ENCODE data around the gene SNAP23. TPM values are rescaled to one million over a fixed set of nuclear protein-coding genes. Genes with fewer than 3 reads are reported as not detected.

Gene SNAP23
- polyA plus RNA-seq = 113 TPM

- H3K27ac Mint-ChIP-seq = peak within 1 kb of the TSS; percentile 82 to 94 (median 93)
- H3K27me3 Mint-ChIP-seq = peaks cover 2% of the 10 kb centered on the region
- H3K36me3 Mint-ChIP-seq = no peaks in the 10 kb centered on the region
- no peaks in the 10 kb centered on the region for H3K9me3 Mint-ChIP-seq
- H3K4me1 Mint-ChIP-seq = peaks cover 54 to 67% (median 64%) of the 10 kb centered on the region in 3 donors
- peak within 1 kb of the TSS; percentile 95 to 98 (median 98) for H3K4me3 Mint-ChIP-seq
Measured at GRCh38 chr15:42495361-42496212, at the start of gene SNAP23. SNAP23 (plus strand) TSS chr15:42495634; CDS start chr15:42511847, 16,213 bp downstream.

GRCh38 chr15:42447599-42447998 is 47.8 kb upstream of the SNAP23 start:
- peaks cover 16% of the 10 kb centered on the region for H3K36me3 Mint-ChIP-seq
- no peak overlapping the region for H3K4me3 Mint-ChIP-seq
- H3K27me3 Mint-ChIP-seq = no peaks in the 10 kb centered on the region
- H3K4me1 Mint-ChIP-seq = no peaks in the 10 kb centered on the region
- no peak overlapping the region for H3K27ac Mint-ChIP-seq
- H3K9me3 Mint-ChIP-seq = no peaks in the 10 kb centered on the region

GRCh38 chr15:42448281-42448680 is 47.2 kb upstream of the SNAP23 start:
- H3K36me3 Mint-ChIP-seq = peaks cover 16% of the 10 kb centered on the region
- no peaks in the 10 kb centered on the region for H3K27me3 Mint-ChIP-seq
- no peaks in the 10 kb centered on the region for H3K4me1 Mint-ChIP-seq
- H3K9me3 Mint-ChIP-seq = no peaks in the 10 kb centered on the region
- H3K27ac Mint-ChIP-seq = no peak overlapping the region
- H3K4me3 Mint-ChIP-seq = no peak overlapping the region

- Mint-ChIP-seq H3K9me3 (no peaks in the 10 kb centered on the region), H3K4me1 (no peaks in the 10 kb centered on the region), H3K27ac (no peak overlapping the region), H3K4me3 (no peak overlapping the region), H3K36me3 (peaks cover 18% of the 10 kb centered on the region), H3K27me3 (no peaks in the 10 kb centered on the region)
Measured at GRCh38 chr15:42449770-42450424, 45.5 kb upstream of the SNAP23 start.

- Mint-ChIP-seq H3K4me1 (no peaks in the 10 kb centered on the region), H3K27ac (no peak overlapping the region), H3K27me3 (no peaks in the 10 kb centered on the region), H3K36me3 (peaks cover 18% of the 10 kb centered on the region), H3K9me3 (no peaks in the 10 kb centered on the region), H3K4me3 (no peak overlapping the region)
Measured at GRCh38 chr15:42450425-42450790, 45.0 kb upstream of the SNAP23 start.

- H3K36me3 Mint-ChIP-seq = peaks cover 11% of the 10 kb centered on the region
- no peak overlapping the region for H3K27ac Mint-ChIP-seq
- no peak overlapping the region for H3K4me3 Mint-ChIP-seq
- no peaks in the 10 kb centered on the region for H3K9me3 Mint-ChIP-seq
- H3K27me3 Mint-ChIP-seq = no peaks in the 10 kb centered on the region
- H3K4me1 Mint-ChIP-seq = peaks cover 14 to 17% (median 16%) of the 10 kb centered on the region in 3 donors
Measured at GRCh38 chr15:42453826-42454225, 41.6 kb upstream of the SNAP23 start.

- Mint-ChIP-seq H3K4me1 (peaks cover 18 to 25% (median 24%) of the 10 kb centered on the region in 3 donors), H3K27ac (peak overlapping the region in 2 of 3 donors; percentile 90 to 97), H3K4me3 (peak overlapping the region in 2 of 4 donors; percentile 61 to 94)
Measured at GRCh38 chr15:42456531-42456930, 38.9 kb upstream of the SNAP23 start.

GRCh38 chr15:42456971-42457370 is 38.5 kb upstream of the SNAP23 start:
- Mint-ChIP-seq H3K27me3 (no peaks in the 10 kb centered on the region), H3K4me3 (peak overlapping the region in 3 of 4 donors; percentile 61 to 94 (median 82)), H3K27ac (peak overlapping the region; percentile 90 to 99 (median 97)), H3K4me1 (peaks cover 18 to 26% (median 24%) of the 10 kb centered on the region in 3 donors), H3K36me3 (peaks cover 4% of the 10 kb centered on the region), H3K9me3 (no peaks in the 10 kb centered on the region)

More at GRCh38 chr15:42456531-42456930, 38.9 kb upstream of the SNAP23 start:
- H3K27me3 Mint-ChIP-seq = no peaks in the 10 kb centered on the region
- no peaks in the 10 kb centered on the region for H3K9me3 Mint-ChIP-seq
- peaks cover 7% of the 10 kb centered on the region for H3K36me3 Mint-ChIP-seq

- peak overlapping the region; percentile 23 to 94 (median 68) for H3K4me3 Mint-ChIP-seq
- no peaks in the 10 kb centered on the region for H3K9me3 Mint-ChIP-seq
Measured at GRCh38 chr15:42457445-42458442, 37.7 kb upstream of the SNAP23 start.

GRCh38 chr15:42461261-42461660 is 34.2 kb upstream of the SNAP23 start:
- Mint-ChIP-seq H3K27ac (no peak overlapping the region), H3K36me3 (peaks cover 2% of the 10 kb centered on the region), H3K4me3 (no peak overlapping the region), H3K9me3 (no peaks in the 10 kb centered on the region), H3K4me1 (peaks cover 21 to 30% (median 27%) of the 10 kb centered on the region in 3 donors), H3K27me3 (no peaks in the 10 kb centered on the region)

More at GRCh38 chr15:42457445-42458442, 37.7 kb upstream of the SNAP23 start:
- Mint-ChIP-seq H3K36me3 (peaks cover 4% of the 10 kb centered on the region), H3K4me1 (peaks cover 18 to 26% (median 24%) of the 10 kb centered on the region in 3 donors), H3K27ac (peak overlapping the region; percentile 90 to 99 (median 97)), H3K27me3 (no peaks in the 10 kb centered on the region)

GRCh38 chr15:42465520-42466259 is 29.7 kb upstream of the SNAP23 start:
- Mint-ChIP-seq H3K27ac (no peak overlapping the region), H3K27me3 (no peaks in the 10 kb centered on the region), H3K36me3 (peaks cover 2% of the 10 kb centered on the region), H3K4me1 (peaks cover 3 to 9% (median 9%) of the 10 kb centered on the region in 3 donors), H3K4me3 (peak overlapping the region in 1 of 4 donors; percentile 33), H3K9me3 (no peaks in the 10 kb centered on the region)

GRCh38 chr15:42471002-42471401 is 24.4 kb upstream of the SNAP23 start:
- H3K27ac Mint-ChIP-seq = peak overlapping the region in 2 of 3 donors; percentile 47 to 71
- H3K4me3 Mint-ChIP-seq = no peak overlapping the region
- H3K4me1 Mint-ChIP-seq = peaks cover 14 to 29% (median 26%) of the 10 kb centered on the region in 3 donors
- peaks cover 6% of the 10 kb centered on the region for H3K36me3 Mint-ChIP-seq
- H3K27me3 Mint-ChIP-seq = no peaks in the 10 kb centered on the region
- no peaks in the 10 kb centered on the region for H3K9me3 Mint-ChIP-seq

GRCh38 chr15:42474827-42475226 is 20.6 kb upstream of the SNAP23 start:
- no peaks in the 10 kb centered on the region for H3K9me3 Mint-ChIP-seq
- peaks cover 14 to 29% (median 28%) of the 10 kb centered on the region in 3 donors for H3K4me1 Mint-ChIP-seq
- H3K27ac Mint-ChIP-seq = peak overlapping the region in 2 of 3 donors; percentile 59
- H3K27me3 Mint-ChIP-seq = no peaks in the 10 kb centered on the region
- no peak overlapping the region for H3K4me3 Mint-ChIP-seq
- H3K36me3 Mint-ChIP-seq = peaks cover 3% of the 10 kb centered on the region

GRCh38 chr15:42482701-42483100 is 12.7 kb upstream of the SNAP23 start:
- no peak overlapping the region for H3K4me3 Mint-ChIP-seq
- peak overlapping the region in 2 of 3 donors; percentile 10 to 34 for H3K27ac Mint-ChIP-seq
- no peaks in the 10 kb centered on the region for H3K9me3 Mint-ChIP-seq
- H3K4me1 Mint-ChIP-seq = peaks cover 4 to 13% (median 13%) of the 10 kb centered on the region in 3 donors
- H3K27me3 Mint-ChIP-seq = no peaks in the 10 kb centered on the region
- H3K36me3 Mint-ChIP-seq = peaks cover 2% of the 10 kb centered on the region

All from IgD-negative memory B cell (primary cell).